Thymus (tissue), 11 donors: ENCODE results near the gene ADGRF1. TPM values are rescaled to one million over a fixed set of nuclear protein-coding genes. Genes with fewer than 3 reads are reported as not detected.
A peak's percentile ranks its signal among the peaks of the same experiment; 100 is the strongest.
"Not testable (repeated sequence)": the region's sequence is repeated elsewhere in the genome, so short reads cannot be mapped to it uniquely, and the experiment has no call there.

Experiments used
- DNase-seq, 9 donors: peaks; one replicate each; pipeline ENCODE4 v3.0.0-alpha.2; 2013; ENCODE audit warnings: low spot score in 9 of 9, low read depth in 6 of 9, missing footprints in 1 of 9
- H3K27ac ChIP-seq, 2 donors: one replicate each; pipeline ENCODE4 v1.5.1; 2013; ENCODE audit warnings: control low read depth in 1 of 2, low read depth in 1 of 2, low read length in 1 of 2, mild to moderate bottlenecking in 1 of 2, moderate library complexity in 1 of 2
- H3K27me3 ChIP-seq, 2 donors: one replicate each; pipeline ENCODE4 v1.5.1; 2013; ENCODE audit warnings: low read length in 1 of 2; ENCODE audit not compliant: control insufficient read depth in 2 of 2, insufficient read depth in 1 of 2
- H3K36me3 ChIP-seq, 2 donors: one replicate each; pipeline ENCODE4 v1.5.1; 2013; ENCODE audit warnings: low read length in 1 of 2, mild to moderate bottlenecking in 1 of 2, moderate library complexity in 1 of 2; ENCODE audit not compliant: control insufficient read depth in 2 of 2, insufficient read depth in 2 of 2
- H3K4me1 ChIP-seq, 2 donors: one replicate each; pipeline ENCODE4 v1.5.1; 2013; ENCODE audit warnings: low read length in 2 of 2; ENCODE audit not compliant: control insufficient read depth in 2 of 2, insufficient read depth in 2 of 2
- H3K4me3 ChIP-seq, 2 donors: one replicate each; pipeline ENCODE4 v1.5.1; 2013; ENCODE audit warnings: low read length in 2 of 2, control low read depth in 1 of 2, mild to moderate bottlenecking in 1 of 2
- H3K9me3 ChIP-seq, 2 donors: one replicate each; pipeline ENCODE4 v1.5.1; 2013; ENCODE audit warnings: low read length in 1 of 2, mild to moderate bottlenecking in 1 of 2; ENCODE audit not compliant: control insufficient read depth in 2 of 2, insufficient read depth in 1 of 2
- WGBS: extraction: QIAGEN DNeasy Blood & Tissue Kit; methylation state at CpG from one replicate; pipeline ENCODE4 v1.1.7; 2013; 5-methylcytosine and 5-hydroxymethylcytosine counted together
- polyA plus RNA-seq: library from polyadenylated mRNA; stranded (reverse); fragments of 200-250 nt; gene quantifications from one replicate; pipeline ENCODE4 v1.2.3, GENCODE V29; 2013
- total RNA-seq: library from RNA; stranded (reverse); fragments of 120-200 nt; gene quantifications from one replicate; pipeline ENCODE4 v1.2.4, GENCODE V29; 2013
- donor health status: healthy.

The ADGRF1 gene
- total and polyA plus RNA-seq, 2 donors, result 0.19 to 0.66 TPM

DNA sequence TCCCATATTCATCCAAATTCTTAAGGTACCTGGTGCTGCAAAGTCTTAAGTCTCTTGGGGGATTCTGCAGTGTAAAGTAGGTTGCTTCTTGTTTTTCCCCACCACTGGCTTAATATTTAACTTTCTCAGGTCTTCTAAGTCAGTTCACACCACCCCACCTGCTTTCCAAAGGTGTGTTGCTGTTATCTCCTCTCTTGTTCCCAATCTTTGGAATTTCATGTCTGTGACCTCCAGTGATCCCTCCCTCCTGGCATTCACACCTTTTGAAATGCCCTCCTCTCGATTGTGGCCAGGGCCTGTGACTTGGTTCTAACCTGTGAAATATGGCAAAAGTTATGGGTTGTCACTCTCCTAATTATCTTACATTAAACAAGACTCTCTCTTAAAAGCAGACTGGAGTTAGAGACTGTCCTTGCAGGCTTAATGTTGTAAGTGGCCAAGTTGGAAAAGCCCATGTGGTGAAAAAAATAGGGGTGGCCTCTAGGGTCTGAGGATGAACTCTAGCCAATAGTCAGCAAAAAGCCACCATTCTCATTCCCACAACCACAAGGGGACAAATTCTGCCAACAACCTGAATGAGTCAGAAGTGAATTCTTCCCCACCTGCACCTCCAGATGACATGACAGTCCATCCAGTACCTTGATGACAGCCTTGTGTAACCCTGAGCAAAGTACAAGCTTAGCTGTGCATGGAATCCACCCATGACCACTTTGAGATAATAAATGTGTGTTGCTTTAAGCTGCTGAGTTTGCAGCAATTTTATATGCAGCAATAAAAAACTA lies 45.1 kb downstream of the ADGRF1 start:
- H3K9me3 ChIP-seq, result peaks cover 0 to 3% of the 10 kb centered on the region in 2 donors
- no peaks in the 10 kb centered on the region for H3K27me3 ChIP-seq
- H3K4me1 ChIP-seq, result no peaks in the 10 kb centered on the region
- WGBS, result 91% methylated on average over 1 of the region's 1 CpG
- H3K27ac ChIP-seq, result no peak overlapping the region
- H3K36me3 ChIP-seq, result no peaks in the 10 kb centered on the region
- H3K4me3 ChIP-seq, result no peak overlapping the region
- no peak for DNase-seq

DNA sequence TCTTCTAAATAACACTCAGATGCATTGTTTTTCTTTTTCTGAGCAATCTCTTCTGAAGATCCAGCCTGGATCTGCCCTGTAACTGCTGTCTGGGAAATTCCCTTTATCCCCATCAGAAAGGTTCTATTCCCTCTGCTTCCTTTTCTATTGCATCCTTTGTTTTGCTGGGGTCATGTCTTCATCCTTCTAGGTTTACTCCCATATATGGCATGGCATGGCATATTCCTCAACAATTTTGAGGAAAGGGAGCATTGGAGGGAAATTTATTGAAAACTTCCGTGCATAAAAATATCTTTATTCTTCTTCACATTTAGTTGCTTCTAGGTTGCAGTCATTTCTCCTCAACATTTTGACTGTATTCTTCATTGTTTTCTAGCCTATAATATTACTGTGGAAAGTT lies 47.2 kb downstream of the ADGRF1 start:
- Histone ChIP-seq H3K27ac (no peak overlapping the region), H3K27me3 (no peaks in the 10 kb centered on the region), H3K36me3 (no peaks in the 10 kb centered on the region), H3K9me3 (no peaks in the 10 kb centered on the region), H3K4me1 (no peaks in the 10 kb centered on the region), H3K4me3 (no peak overlapping the region)
- DNase-seq, result no peak
- 47% methylated on average over 1 of the region's 1 CpG for WGBS

GRCh38 chr6:46993846-46994245 lies 48.3 kb downstream of the ADGRF1 start:
- WGBS, result 98% methylated on average over 3 of the region's 3 CpGs
- DNase-seq, result no peak
- Histone ChIP-seq H3K27me3 (no peaks in the 10 kb centered on the region), H3K4me1 (no peaks in the 10 kb centered on the region), H3K36me3 (no peaks in the 10 kb centered on the region), H3K27ac (no peak overlapping the region), H3K4me3 (no peak overlapping the region), H3K9me3 (no peaks in the 10 kb centered on the region)

DNA sequence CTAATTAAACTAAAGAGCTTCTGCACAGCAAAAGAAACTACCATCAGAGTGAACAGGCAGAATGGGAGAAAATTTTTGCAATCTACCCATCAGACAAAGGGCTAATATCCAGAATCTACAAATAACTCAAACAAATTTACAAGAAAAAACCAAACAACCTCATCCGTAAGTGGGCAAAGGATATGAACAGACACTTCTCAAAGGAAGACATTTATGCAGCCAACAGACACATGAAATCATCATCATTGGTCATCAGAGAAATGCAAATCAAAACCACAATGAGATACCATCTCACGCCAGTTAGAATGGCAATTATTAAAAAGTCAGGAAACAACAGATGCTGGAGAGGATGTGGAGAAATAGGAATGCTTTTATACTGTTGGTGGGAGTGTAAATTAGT lies 49.7 kb downstream of the ADGRF1 start:
- not testable (repeated sequence) for H3K27me3 ChIP-seq, DNase-seq, H3K4me3 ChIP-seq, H3K9me3 ChIP-seq, H3K36me3 ChIP-seq, H3K27ac ChIP-seq, H3K4me1 ChIP-seq
- 96% methylated on average over 2 of the region's 2 CpGs for WGBS

GRCh38 chr6:46990818-46991510 lies 51.2 kb downstream of the ADGRF1 start:
- H3K4me3 ChIP-seq, H3K27ac ChIP-seq, H3K27me3 ChIP-seq, H3K4me1 ChIP-seq, H3K36me3 ChIP-seq, H3K9me3 ChIP-seq: not testable (repeated sequence)
- peak in 4 of 9 donors; percentile 2 to 48 (median 14) for DNase-seq
- 74% methylated on average over 6 of the region's 6 CpGs for WGBS

GRCh38 chr6:46990031-46990644 lies 52.0 kb downstream of the ADGRF1 start:
- Histone ChIP-seq H3K9me3 (no peaks in the 10 kb centered on the region), H3K27ac (no peak overlapping the region), H3K4me3 (no peak overlapping the region), H3K36me3 (no peaks in the 10 kb centered on the region), H3K27me3 (no peaks in the 10 kb centered on the region), H3K4me1 (no peaks in the 10 kb centered on the region)
- no peak for DNase-seq
- 96% methylated on average over 6 of the region's 6 CpGs for WGBS

- Histone ChIP-seq H3K9me3 (no peaks in the 10 kb centered on the region), H3K27me3 (no peaks in the 10 kb centered on the region), H3K4me1 (no peaks in the 10 kb centered on the region), H3K36me3 (no peaks in the 10 kb centered on the region), H3K4me3 (no peak overlapping the region), H3K27ac (no peak overlapping the region)
- DNase-seq, result no peak
- WGBS, result 82% methylated on average over 3 of the region's 3 CpGs
Measured at GRCh38 chr6:46989398-46989797, 52.7 kb downstream of the ADGRF1 start.

DNA sequence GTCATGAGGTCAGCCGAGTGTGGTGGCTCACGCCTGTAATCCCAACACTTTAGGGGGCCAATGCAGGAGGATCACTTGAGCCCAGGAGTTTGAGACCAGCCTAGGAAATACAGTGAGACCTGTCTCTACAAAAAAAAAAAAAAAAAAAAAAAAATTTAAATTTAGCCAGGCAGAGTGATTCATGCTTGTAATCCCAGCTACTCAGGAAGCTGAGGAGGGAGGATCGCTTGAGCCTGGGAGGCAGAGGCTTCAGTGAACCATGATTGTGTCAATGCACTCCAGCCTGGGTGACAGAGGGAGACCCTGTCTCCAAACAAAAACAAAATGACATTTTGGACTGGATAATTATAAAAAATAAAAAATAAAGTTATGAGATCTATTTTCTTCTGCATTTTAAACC lies 56.2 kb downstream of the ADGRF1 start:
- no peaks in the 10 kb centered on the region for H3K4me1 ChIP-seq
- H3K36me3 ChIP-seq, result no peaks in the 10 kb centered on the region
- DNase-seq, result no peak
- no peak overlapping the region for H3K27ac ChIP-seq
- no peaks in the 10 kb centered on the region for H3K9me3 ChIP-seq
- no peak overlapping the region for H3K4me3 ChIP-seq
- WGBS, result 87% methylated on average over 3 of the region's 3 CpGs
- no peaks in the 10 kb centered on the region for H3K27me3 ChIP-seq

DNA sequence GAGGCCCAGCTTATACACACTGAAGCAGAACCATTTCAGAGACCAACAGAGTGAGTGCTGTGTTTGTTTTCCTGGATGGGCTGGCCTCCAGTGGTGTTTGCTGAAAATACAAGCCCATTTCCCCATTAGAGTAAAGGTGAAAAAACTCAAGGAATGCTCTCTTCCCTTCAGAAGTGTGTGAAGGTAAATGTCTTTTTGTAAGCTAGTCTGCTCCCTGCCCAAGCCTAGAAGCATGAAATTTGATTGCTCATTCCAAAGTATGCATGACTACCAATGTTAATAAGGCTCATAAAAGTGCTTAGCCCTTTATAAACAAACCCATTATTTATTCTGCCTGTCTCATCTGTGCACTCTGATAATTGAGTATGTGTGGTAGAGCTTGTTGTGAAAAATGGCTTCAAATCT lies 59.1 kb downstream of the ADGRF1 start:
- Histone ChIP-seq H3K27me3 (no peaks in the 10 kb centered on the region), H3K9me3 (no peaks in the 10 kb centered on the region), H3K4me1 (no peaks in the 10 kb centered on the region), H3K36me3 (no peaks in the 10 kb centered on the region), H3K27ac (no peak overlapping the region), H3K4me3 (no peak overlapping the region)
- no peak for DNase-seq
